ENCODE measurements around the gene INSR.

DNA sequence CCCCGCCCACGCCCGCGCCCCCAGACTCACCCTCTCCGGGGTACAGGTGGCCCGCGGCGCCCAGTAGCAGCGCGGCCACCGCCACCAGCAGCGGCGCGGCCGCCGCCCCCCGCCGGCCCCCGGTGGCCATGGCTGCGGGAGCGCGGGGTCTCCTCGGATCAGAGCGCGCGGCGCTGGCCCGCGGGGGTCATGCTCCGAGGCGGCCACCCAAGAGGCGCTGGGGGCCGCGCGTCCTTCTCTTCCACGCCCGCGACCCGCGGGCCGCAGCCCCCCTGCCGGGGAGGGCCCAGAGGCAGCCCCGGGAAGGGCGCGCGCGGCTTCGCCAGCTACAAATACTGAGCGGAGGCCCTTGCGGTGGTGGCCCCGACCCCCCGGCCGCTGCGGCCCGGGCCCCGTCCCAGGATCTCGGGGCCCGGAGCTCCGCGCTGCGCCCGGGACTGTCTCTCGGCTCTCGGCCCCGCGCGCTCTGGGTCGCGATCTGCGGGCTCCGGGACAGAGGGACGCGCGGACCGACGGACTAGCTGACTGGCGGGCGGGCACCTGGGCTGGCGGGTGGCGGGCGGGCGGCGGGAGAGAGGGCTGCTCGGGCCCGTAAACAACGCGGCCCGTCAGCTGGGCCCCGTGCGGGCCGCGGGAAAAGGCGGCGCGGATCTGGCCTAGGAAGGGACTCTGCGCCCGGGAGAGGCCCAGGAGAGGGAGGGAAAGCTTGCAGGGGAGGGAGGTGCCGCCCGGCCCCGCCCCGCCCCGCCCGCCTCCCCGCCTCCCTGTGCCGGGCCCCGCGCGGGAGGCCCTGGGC, at the start of gene INSR:
- TF ChIP-seq, protein P1, sequence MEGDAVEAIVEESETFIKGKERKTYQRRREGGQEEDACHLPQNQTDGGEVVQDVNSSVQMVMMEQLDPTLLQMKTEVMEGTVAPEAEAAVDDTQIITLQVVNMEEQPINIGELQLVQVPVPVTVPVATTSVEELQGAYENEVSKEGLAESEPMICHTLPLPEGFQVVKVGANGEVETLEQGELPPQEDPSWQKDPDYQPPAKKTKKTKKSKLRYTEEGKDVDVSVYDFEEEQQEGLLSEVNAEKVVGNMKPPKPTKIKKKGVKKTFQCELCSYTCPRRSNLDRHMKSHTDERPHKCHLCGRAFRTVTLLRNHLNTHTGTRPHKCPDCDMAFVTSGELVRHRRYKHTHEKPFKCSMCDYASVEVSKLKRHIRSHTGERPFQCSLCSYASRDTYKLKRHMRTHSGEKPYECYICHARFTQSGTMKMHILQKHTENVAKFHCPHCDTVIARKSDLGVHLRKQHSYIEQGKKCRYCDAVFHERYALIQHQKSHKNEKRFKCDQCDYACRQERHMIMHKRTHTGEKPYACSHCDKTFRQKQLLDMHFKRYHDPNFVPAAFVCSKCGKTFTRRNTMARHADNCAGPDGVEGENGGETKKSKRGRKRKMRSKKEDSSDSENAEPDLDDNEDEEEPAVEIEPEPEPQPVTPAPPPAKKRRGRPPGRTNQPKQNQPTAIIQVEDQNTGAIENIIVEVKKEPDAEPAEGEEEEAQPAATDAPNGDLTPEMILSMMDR (IDR thresholded peaks at IDR 0.05): no peak
- peak; percentile 67 for TF ChIP-seq POLR2A (IDR thresholded peaks at IDR 0.05)

Data from transverse colon (tissue), 3 donors.